Naive B cell (primary cell): ENCODE data around the gene CRX. TPM values are rescaled to one million over a fixed set of nuclear protein-coding genes. Genes with fewer than 3 reads are reported as not detected.
"Not testable (repeated sequence)": the region's sequence is repeated elsewhere in the genome, so short reads cannot be mapped to it uniquely, and the experiment has no call there.

Experiments used
- ATAC-seq, 2 donors: fragments of 150-1000 bp; cut with Tn5 transposase; 2 replicates each; pipeline ENCODE4 v1.10.0; 2021; ENCODE audit warnings: low read depth in 2 of 2, mild to moderate bottlenecking in 2 of 2, moderate library complexity in 2 of 2
- DNase-seq: peaks from one replicate; pipeline ENCODE4 v3.0.0; 2022
- H3K27ac Mint-ChIP-seq, 6 donors: one replicate each; pipeline ENCODE4 v1.8.0; 2020 to 2022; ENCODE audit warnings: mild to moderate bottlenecking in 6 of 6, mixed read lengths in 6 of 6, moderate library complexity in 5 of 6, inconsistent platforms in 2 of 6
- H3K27me3 Mint-ChIP-seq, 3 donors: one replicate each; pipeline ENCODE4 v1.8.0; 2021 to 2022; ENCODE audit warnings: mixed read lengths in 3 of 3, mild to moderate bottlenecking in 1 of 3
- H3K36me3 Mint-ChIP-seq, 2 donors: one replicate each; pipeline ENCODE4 v1.8.0; 2020 to 2022; ENCODE audit warnings: mixed read lengths in 2 of 2, inconsistent platforms in 1 of 2, mild to moderate bottlenecking in 1 of 2
- H3K4me1 Mint-ChIP-seq, 3 donors: one replicate each; pipeline ENCODE4 v1.8.0; 2020 to 2022; ENCODE audit warnings: mixed read lengths in 3 of 3, inconsistent platforms in 1 of 3, mild to moderate bottlenecking in 1 of 3, moderate library complexity in 1 of 3
- H3K4me3 Mint-ChIP-seq, 8 donors: one replicate each; pipeline ENCODE4 v1.8.0; 2020 to 2022; ENCODE audit warnings: mild to moderate bottlenecking in 8 of 8, mixed read lengths in 8 of 8, moderate library complexity in 8 of 8, inconsistent platforms in 2 of 8
- H3K9me3 Mint-ChIP-seq, 7 donors: one replicate each; pipeline ENCODE4 v1.8.0; 2020 to 2022; ENCODE audit warnings: mixed read lengths in 7 of 7, mild to moderate bottlenecking in 5 of 7, inconsistent platforms in 2 of 7, moderate library complexity in 1 of 7
- polyA plus RNA-seq, 6 donors: library from polyadenylated mRNA; unstranded; fragments of 300-500 nt; fragmentation: Illumina TruSeq; gene quantifications; one replicate each; pipeline ENCODE4 v1.2.3, GENCODE V29; 2021; ENCODE audit warnings: low read depth in 6 of 6

The CRX gene
- polyA plus RNA-seq, 6 donors from 2014 or later = not detected

- H3K36me3 Mint-ChIP-seq = no peaks in the 10 kb centered on the region
- no peak overlapping the region for H3K4me3 Mint-ChIP-seq
- peaks cover 0 to 6% (median 0%) of the 10 kb centered on the region in 7 donors for H3K9me3 Mint-ChIP-seq
- H3K27me3 Mint-ChIP-seq = peaks cover 5 to 14% (median 9%) of the 10 kb centered on the region in 3 donors
- no peak overlapping the region for H3K27ac Mint-ChIP-seq
- ATAC-seq = no peak
- H3K4me1 Mint-ChIP-seq = peaks cover 6 to 9% (median 8%) of the 10 kb centered on the region in 3 donors
- DNase-seq = no peak
These were observed 29.1 kb upstream of the CRX start for GRCh38 chr19:47792616-47793015.

GRCh38 chr19:47794526-47794925, 27.2 kb upstream of the CRX start:
- no peak overlapping the region for H3K27ac Mint-ChIP-seq
- no peaks in the 10 kb centered on the region for H3K36me3 Mint-ChIP-seq
- H3K27me3 Mint-ChIP-seq = peaks cover 5 to 27% (median 17%) of the 10 kb centered on the region in 3 donors
- peaks cover 5 to 9% (median 6%) of the 10 kb centered on the region in 3 donors for H3K4me1 Mint-ChIP-seq
- no peak overlapping the region for H3K4me3 Mint-ChIP-seq
- peaks cover 0 to 6% (median 3%) of the 10 kb centered on the region in 7 donors for H3K9me3 Mint-ChIP-seq
- DNase-seq (no peak), ATAC-seq (no peak)

- Mint-ChIP-seq H3K4me3 (no peak overlapping the region), H3K36me3 (peaks cover 0 to 11% of the 10 kb centered on the region in 2 donors), H3K27ac (no peak overlapping the region), H3K9me3 (peaks cover 0 to 13% (median 8%) of the 10 kb centered on the region in 7 donors), H3K27me3 (peaks cover 5 to 22% (median 8%) of the 10 kb centered on the region in 3 donors), H3K4me1 (no peaks in the 10 kb centered on the region)
- DNase-seq (no peak), ATAC-seq (no peak)
These were observed 25.0 kb upstream of the CRX start for GRCh38 chr19:47796785-47797184.

GRCh38 chr19:47797996-47798903, 23.5 kb upstream of the CRX start:
- H3K27ac Mint-ChIP-seq = no peak overlapping the region
- ATAC-seq (no peak), DNase-seq (no peak)
- H3K9me3 Mint-ChIP-seq = peaks cover 0 to 11% (median 8%) of the 10 kb centered on the region in 7 donors
- peaks cover 5 to 22% (median 8%) of the 10 kb centered on the region in 3 donors for H3K27me3 Mint-ChIP-seq
- H3K4me1 Mint-ChIP-seq = no peaks in the 10 kb centered on the region
- H3K4me3 Mint-ChIP-seq = peak overlapping the region in 1 of 8 donors; percentile 47
- peaks cover 0 to 14% of the 10 kb centered on the region in 2 donors for H3K36me3 Mint-ChIP-seq

- ATAC-seq = no peak
- Mint-ChIP-seq H3K36me3 (peaks cover 0 to 14% of the 10 kb centered on the region in 2 donors), H3K4me1 (no peaks in the 10 kb centered on the region), H3K27ac (no peak overlapping the region), H3K9me3 (peaks cover 0 to 11% (median 8%) of the 10 kb centered on the region in 7 donors), H3K27me3 (peaks cover 5 to 22% (median 8%) of the 10 kb centered on the region in 3 donors), H3K4me3 (no peak overlapping the region)
- no peak for DNase-seq
These were observed 22.9 kb upstream of the CRX start for GRCh38 chr19:47798904-47799266.

GRCh38 chr19:47801270-47801669, 20.5 kb upstream of the CRX start:
- Mint-ChIP-seq H3K27ac (no peak overlapping the region), H3K36me3 (peaks cover 0 to 14% of the 10 kb centered on the region in 2 donors), H3K27me3 (peaks cover 6 to 16% (median 9%) of the 10 kb centered on the region in 3 donors), H3K4me1 (no peaks in the 10 kb centered on the region), H3K9me3 (peaks cover 0 to 11% (median 8%) of the 10 kb centered on the region in 7 donors), H3K4me3 (no peak overlapping the region)
- DNase-seq (no peak), ATAC-seq (no peak)

- no peaks in the 10 kb centered on the region for H3K4me1 Mint-ChIP-seq
- H3K36me3 Mint-ChIP-seq = peaks cover 0 to 14% of the 10 kb centered on the region in 2 donors
- ATAC-seq (no peak), DNase-seq (no peak)
- peaks cover 6 to 20% (median 15%) of the 10 kb centered on the region in 3 donors for H3K27me3 Mint-ChIP-seq
- peaks cover 0 to 11% (median 8%) of the 10 kb centered on the region in 7 donors for H3K9me3 Mint-ChIP-seq
- H3K4me3 Mint-ChIP-seq = no peak overlapping the region
- peak overlapping the region in 1 of 6 donors; percentile 86 for H3K27ac Mint-ChIP-seq
These were observed 19.2 kb upstream of the CRX start for GRCh38 chr19:47802521-47803043.

GRCh38 chr19:47803148-47803547, 18.6 kb upstream of the CRX start:
- H3K4me1 Mint-ChIP-seq, H3K27ac Mint-ChIP-seq, H3K4me3 Mint-ChIP-seq, DNase-seq, ATAC-seq: not testable (repeated sequence)
- peaks cover 6 to 15% (median 14%) of the 10 kb centered on the region in 3 donors for H3K27me3 Mint-ChIP-seq
- peaks cover 0 to 11% (median 8%) of the 10 kb centered on the region in 7 donors for H3K9me3 Mint-ChIP-seq
- H3K36me3 Mint-ChIP-seq = peaks cover 0 to 14% of the 10 kb centered on the region in 2 donors

GRCh38 chr19:47803671-47804070, 18.1 kb upstream of the CRX start:
- not testable (repeated sequence) for ATAC-seq, DNase-seq, H3K4me3 Mint-ChIP-seq, H3K4me1 Mint-ChIP-seq, H3K27ac Mint-ChIP-seq
- H3K27me3 Mint-ChIP-seq = peaks cover 8 to 14% (median 12%) of the 10 kb centered on the region in 3 donors
- peaks cover 0 to 11% (median 8%) of the 10 kb centered on the region in 7 donors for H3K9me3 Mint-ChIP-seq
- H3K36me3 Mint-ChIP-seq = peaks cover 0 to 14% of the 10 kb centered on the region in 2 donors

GRCh38 chr19:47804451-47804850, 17.3 kb upstream of the CRX start, which contains the start of gene TPRX1:
Gene TPRX1, minus strand, starts transcription at chr19:47804551. Its CDS starts 12 bp downstream, at chr19:47804539.
- H3K36me3 Mint-ChIP-seq = peaks cover 0 to 14% of the 10 kb centered on the region in 2 donors
- H3K4me1 Mint-ChIP-seq, DNase-seq, H3K4me3 Mint-ChIP-seq, ATAC-seq, H3K27me3 Mint-ChIP-seq, H3K9me3 Mint-ChIP-seq: not testable (repeated sequence)
- peak within 1 kb of the TSS in 1 of 6 donors; percentile 6 for H3K27ac Mint-ChIP-seq

- ATAC-seq (no peak), DNase-seq (no peak)
- no peak overlapping the region for H3K27ac Mint-ChIP-seq
- peaks cover 8 to 12% (median 10%) of the 10 kb centered on the region in 3 donors for H3K27me3 Mint-ChIP-seq
- no peaks in the 10 kb centered on the region for H3K4me1 Mint-ChIP-seq
- no peak overlapping the region for H3K4me3 Mint-ChIP-seq
- H3K9me3 Mint-ChIP-seq = peaks cover 0 to 8% (median 7%) of the 10 kb centered on the region in 7 donors
- peaks cover 0 to 14% of the 10 kb centered on the region in 2 donors for H3K36me3 Mint-ChIP-seq
These were observed 16.4 kb upstream of the CRX start for GRCh38 chr19:47805313-47805712.

GRCh38 chr19:47806435-47806834, 15.3 kb upstream of the CRX start:
- peaks cover 10 to 15% (median 12%) of the 10 kb centered on the region in 3 donors for H3K27me3 Mint-ChIP-seq
- H3K9me3 Mint-ChIP-seq = peaks cover 0 to 2% (median under 1%) of the 10 kb centered on the region in 7 donors
- peaks cover 0 to 6% of the 10 kb centered on the region in 2 donors for H3K36me3 Mint-ChIP-seq
- H3K4me1 Mint-ChIP-seq = no peaks in the 10 kb centered on the region
- DNase-seq (no peak), ATAC-seq (no peak)
- H3K4me3 Mint-ChIP-seq = peak overlapping the region in 1 of 8 donors; percentile 59
- H3K27ac Mint-ChIP-seq = no peak overlapping the region

GRCh38 chr19:47813304-47813994, 8.3 kb upstream of the CRX start:
- Mint-ChIP-seq H3K4me1 (peaks cover 0 to 5% (median 0%) of the 10 kb centered on the region in 3 donors), H3K4me3 (no peak overlapping the region), H3K9me3 (peaks cover 0 to under 1% (median 0%) of the 10 kb centered on the region in 7 donors), H3K27me3 (peaks cover 8 to 24% (median 18%) of the 10 kb centered on the region in 3 donors), H3K27ac (no peak overlapping the region), H3K36me3 (no peaks in the 10 kb centered on the region)
- DNase-seq (peak; percentile 31), ATAC-seq (peak; percentile 38 to 65)
